GDM1 (cell line): ENCODE data around the gene MED8.

ENCODE experiments used
- DNase-seq: peaks from one replicate; lab custom pipeline; 2025; lab: John Stamatoyannopoulos, UW

Gene MED8

GRCh38 chr1:43389326-43390313, at the start of gene MED8, which contains the start of gene SZT2:
MED8 (minus strand) TSS chr1:43389800; CDS start chr1:43389764, 36 bp downstream.
SZT2 (plus strand) TSS chr1:43389899; CDS start chr1:43389969, 70 bp downstream.
- peak; percentile 82 for DNase-seq

GRCh38 chr1:43438953-43439581, 49.5 kb upstream of the MED8 start:
- no peak for DNase-seq

GRCh38 chr1:43438576-43438952, 49.0 kb upstream of the MED8 start:
- no peak for DNase-seq

- DNase-seq, result no peak
Measured at GRCh38 chr1:43438006-43438405, 48.4 kb upstream of the MED8 start.

- no peak for DNase-seq
Measured at GRCh38 chr1:43437031-43437973, 47.7 kb upstream of the MED8 start.

GRCh38 chr1:43436371-43436770, 46.8 kb upstream of the MED8 start:
- DNase-seq, result no peak

- DNase-seq, result no peak
Measured at GRCh38 chr1:43435146-43436145, 45.8 kb upstream of the MED8 start.

GRCh38 chr1:43434256-43434655, 44.7 kb upstream of the MED8 start:
- no peak for DNase-seq

GRCh38 chr1:43432907-43433306, 43.3 kb upstream of the MED8 start:
- DNase-seq, result no peak

GRCh38 chr1:43432171-43432860, 42.7 kb upstream of the MED8 start:
- no peak for DNase-seq

GRCh38 chr1:43431676-43432075, 42.1 kb upstream of the MED8 start:
- no peak for DNase-seq

GRCh38 chr1:43430831-43431230, 41.2 kb upstream of the MED8 start:
- no peak for DNase-seq

GRCh38 chr1:43427941-43428340, 38.3 kb upstream of the MED8 start:
- no peak for DNase-seq

GRCh38 chr1:43427524-43427923, 37.9 kb upstream of the MED8 start:
- DNase-seq, result no peak

GRCh38 chr1:43426221-43426620, 36.6 kb upstream of the MED8 start:
- DNase-seq, result no peak

GRCh38 chr1:43425045-43425444, 35.4 kb upstream of the MED8 start:
- no peak for DNase-seq

GRCh38 chr1:43423672-43424550, 34.3 kb upstream of the MED8 start:
- DNase-seq, result no peak

- no peak for DNase-seq
Measured at GRCh38 chr1:43422995-43423671, 33.5 kb upstream of the MED8 start.
